Activated CD8-positive, alpha-beta T cell treated with anti-CD3 and anti-CD28 coated beads for 36 hours (primary cell): ENCODE data around the gene FBRSL1. TPM values are rescaled to one million over a fixed set of nuclear protein-coding genes. Genes with fewer than 3 reads are reported as not detected.

Experiments
- ATAC-seq: fragments of 200-7000 bp; cut with Tn5 transposase; one replicate; pipeline ENCODE4 v1.10.0; 2021; ENCODE audit warnings: mild to moderate bottlenecking, moderate library complexity
- CTCF ChIA-PET: fragments of 350-600 bp; sonication (Branson Sonifier 250); formaldehyde crosslinking; loops from one replicate; lab custom pipeline; 2021; ENCODE audit warnings: antibody characterized with exemption; lab: Charles Lee
- POLR2A ChIA-PET: fragments of 350-600 bp; sonication (Branson Sonifier 250); formaldehyde crosslinking; loops from one replicate; lab custom pipeline; 2021; ENCODE audit warnings: antibody characterized with exemption; lab: Charles Lee
- DNase-seq: peaks from one replicate; pipeline ENCODE4 v3.0.0-alpha.2; 2020
- H3K27ac Mint-ChIP-seq: one replicate; pipeline ENCODE4 v1.8.0; 2021; ENCODE audit warnings: mild to moderate bottlenecking, mixed read lengths
- H3K27me3 Mint-ChIP-seq: one replicate; pipeline ENCODE4 v1.8.0; 2021; ENCODE audit warnings: mixed read lengths
- H3K36me3 Mint-ChIP-seq: one replicate; pipeline ENCODE4 v1.8.0; 2021; ENCODE audit warnings: low read depth, mixed read lengths
- H3K4me1 Mint-ChIP-seq: one replicate; pipeline ENCODE4 v1.8.0; 2021; ENCODE audit warnings: low read depth, mixed read lengths
- H3K4me3 Mint-ChIP-seq: one replicate; pipeline ENCODE4 v1.8.0; 2021; ENCODE audit warnings: mild to moderate bottlenecking, moderate library complexity, mixed read lengths
- H3K9me3 Mint-ChIP-seq: one replicate; pipeline ENCODE4 v1.8.0; 2021; ENCODE audit warnings: mixed read lengths
- CTCF ChIP-seq: fragments of 200-600 bp; IDR thresholded peaks from one replicate; pipeline ENCODE4 v1.8.0; 2022; ENCODE audit warnings: antibody characterized with exemption, mild to moderate bottlenecking
- intact Hi-C: fragments of 100-400 bp; cut with micrococcal nuclease; formaldehyde crosslinking; loops from one replicate; pipeline ENCODE4 v1.10.0; 2022
- total RNA-seq, 2 experiments: library from RNA; stranded (reverse); gene quantifications; one replicate each; pipeline ENCODE4 v1.2.3, GENCODE V29; 2021

Gene FBRSL1
- total RNA-seq, 2 experiments from 2014 or later = 41.4 to 48.1 TPM

GRCh38 chr12:132451172-132451835, 38.6 kb upstream of the FBRSL1 start:
- POLR2A ChIA-PET = no interaction called here
- Mint-ChIP-seq H3K36me3 (no peaks in the 10 kb centered on the region), H3K27me3 (no peaks in the 10 kb centered on the region), H3K27ac (no peak overlapping the region), H3K4me3 (no peak overlapping the region), H3K9me3 (no peaks in the 10 kb centered on the region), H3K4me1 (peaks cover 27% of the 10 kb centered on the region)
- intact Hi-C loops = no loop called here
- peak; percentile 43 for DNase-seq
- CTCF ChIA-PET = interaction anchor here (1.5 to 1.7 kb wide), 2 partner anchors 10 to 72 kb away, joined by 7 read pairs; no protein-coding TSS in a partner anchor
- no peak for TF ChIP-seq CTCF
- peak; percentile 57 for ATAC-seq

GRCh38 chr12:132451836-132452195, 38.1 kb upstream of the FBRSL1 start:
- TF ChIP-seq CTCF = no peak
- Mint-ChIP-seq H3K9me3 (no peaks in the 10 kb centered on the region), H3K27ac (no peak overlapping the region), H3K27me3 (no peaks in the 10 kb centered on the region), H3K36me3 (no peaks in the 10 kb centered on the region), H3K4me1 (peaks cover 23% of the 10 kb centered on the region), H3K4me3 (no peak overlapping the region)
- DNase-seq = no peak
- no peak for ATAC-seq
- ChIA-PET POLR2A (no interaction called here), CTCF (no interaction called here)
- intact Hi-C loops = no loop called here

- intact Hi-C loops = no loop called here
- H3K4me1 Mint-ChIP-seq = peaks cover 16% of the 10 kb centered on the region
- no peaks in the 10 kb centered on the region for H3K9me3 Mint-ChIP-seq
- no peak overlapping the region for H3K4me3 Mint-ChIP-seq
- ChIA-PET CTCF (no interaction called here), POLR2A (no interaction called here)
- no peak for TF ChIP-seq CTCF
- no peaks in the 10 kb centered on the region for H3K27me3 Mint-ChIP-seq
- ATAC-seq (no peak), DNase-seq (no peak)
- H3K27ac Mint-ChIP-seq = no peak overlapping the region
- H3K36me3 Mint-ChIP-seq = no peaks in the 10 kb centered on the region
Observed at GRCh38 chr12:132452596-132453350, 37.2 kb upstream of the FBRSL1 start.

GRCh38 chr12:132453361-132454192, 36.4 kb upstream of the FBRSL1 start:
- TF ChIP-seq CTCF = no peak
- no peak for DNase-seq
- H3K4me3 Mint-ChIP-seq = no peak overlapping the region
- H3K4me1 Mint-ChIP-seq = peaks cover 12% of the 10 kb centered on the region
- no peak overlapping the region for H3K27ac Mint-ChIP-seq
- no peak for ATAC-seq
- POLR2A ChIA-PET = no interaction called here
- H3K36me3 Mint-ChIP-seq = no peaks in the 10 kb centered on the region
- CTCF ChIA-PET = no interaction called here
- intact Hi-C loops = no loop called here
- H3K27me3 Mint-ChIP-seq = no peaks in the 10 kb centered on the region
- H3K9me3 Mint-ChIP-seq = no peaks in the 10 kb centered on the region
